Naive B cell (primary cell): ENCODE results near the gene TMEM245. TPM values are rescaled to one million over a fixed set of nuclear protein-coding genes. Genes with fewer than 3 reads are reported as not detected.

Source experiments
- ATAC-seq, 2 donors: fragments of 150-1000 bp; cut with Tn5 transposase; 2 replicates each; pipeline ENCODE4 v1.10.0; 2021; ENCODE audit warnings: low read depth in 2 of 2, mild to moderate bottlenecking in 2 of 2, moderate library complexity in 2 of 2
- DNase-seq: peaks from one replicate; pipeline ENCODE4 v3.0.0; 2022
- H3K27ac Mint-ChIP-seq, 6 donors: one replicate each; pipeline ENCODE4 v1.8.0; 2020 to 2022; ENCODE audit warnings: mild to moderate bottlenecking in 6 of 6, mixed read lengths in 6 of 6, moderate library complexity in 5 of 6, inconsistent platforms in 2 of 6
- H3K27me3 Mint-ChIP-seq, 3 donors: one replicate each; pipeline ENCODE4 v1.8.0; 2021 to 2022; ENCODE audit warnings: mixed read lengths in 3 of 3, mild to moderate bottlenecking in 1 of 3
- H3K36me3 Mint-ChIP-seq, 2 donors: one replicate each; pipeline ENCODE4 v1.8.0; 2020 to 2022; ENCODE audit warnings: mixed read lengths in 2 of 2, inconsistent platforms in 1 of 2, mild to moderate bottlenecking in 1 of 2
- H3K4me1 Mint-ChIP-seq, 3 donors: one replicate each; pipeline ENCODE4 v1.8.0; 2020 to 2022; ENCODE audit warnings: mixed read lengths in 3 of 3, inconsistent platforms in 1 of 3, mild to moderate bottlenecking in 1 of 3, moderate library complexity in 1 of 3
- H3K4me3 Mint-ChIP-seq, 8 donors: one replicate each; pipeline ENCODE4 v1.8.0; 2020 to 2022; ENCODE audit warnings: mild to moderate bottlenecking in 8 of 8, mixed read lengths in 8 of 8, moderate library complexity in 8 of 8, inconsistent platforms in 2 of 8
- H3K9me3 Mint-ChIP-seq, 7 donors: one replicate each; pipeline ENCODE4 v1.8.0; 2020 to 2022; ENCODE audit warnings: mixed read lengths in 7 of 7, mild to moderate bottlenecking in 5 of 7, inconsistent platforms in 2 of 7, moderate library complexity in 1 of 7
- polyA plus RNA-seq, 6 donors: library from polyadenylated mRNA; unstranded; fragments of 300-500 nt; fragmentation: Illumina TruSeq; gene quantifications; one replicate each; pipeline ENCODE4 v1.2.3, GENCODE V29; 2021; ENCODE audit warnings: low read depth in 6 of 6

Gene TMEM245
- 10 to 100 TPM; 11.6 to 34.3 (median 15.9) TPM for polyA plus RNA-seq

DNA sequence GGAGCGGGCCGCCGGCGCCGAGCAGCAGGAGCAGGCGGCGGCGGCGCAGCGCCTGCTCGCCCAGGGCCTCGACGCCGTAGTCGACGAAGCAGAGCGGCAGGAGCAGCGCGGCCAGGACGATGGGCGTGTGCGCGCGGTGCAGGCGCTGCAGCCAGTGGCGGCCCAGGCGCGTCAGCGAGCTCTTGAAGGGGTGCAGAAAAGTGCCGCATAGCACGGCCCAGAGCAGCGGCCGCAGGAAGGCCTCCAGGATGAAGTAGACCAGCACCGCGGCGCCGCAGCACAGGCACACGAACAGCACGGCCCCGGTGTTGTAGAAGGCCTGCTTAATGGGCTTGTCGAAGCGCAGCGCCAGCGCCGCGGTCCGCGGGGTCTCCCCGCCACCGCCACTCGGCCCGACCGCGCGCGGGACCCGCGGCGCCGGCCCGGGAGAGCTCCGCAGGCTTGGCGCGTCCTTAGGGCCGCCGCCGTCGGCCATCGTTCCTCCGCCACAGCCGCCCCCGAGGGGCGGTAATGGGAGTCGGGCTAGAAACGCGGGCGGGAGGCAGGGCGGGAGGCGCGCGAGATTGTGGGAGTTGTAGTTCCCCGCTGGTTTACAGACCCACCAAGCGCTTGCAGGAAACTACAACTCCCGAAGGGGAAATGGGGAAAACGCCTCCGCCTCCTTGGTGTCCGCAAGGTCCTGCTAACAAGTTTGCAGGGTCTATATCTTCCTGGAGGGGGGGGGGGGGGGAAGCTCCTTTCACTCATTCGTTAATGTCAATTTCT is at the start of gene TMEM245:
TSS of gene TMEM245 (minus strand) at position 509 of the 765 bp plus-strand sequence. CDS start at position 475, 34 bp downstream.
- H3K9me3 Mint-ChIP-seq, result no peaks in the 10 kb centered on the region
- peaks cover 28 to 39% (median 29%) of the 10 kb centered on the region in 3 donors for H3K4me1 Mint-ChIP-seq
- peak; percentile 93 for ATAC-seq
- no peaks in the 10 kb centered on the region for H3K36me3 Mint-ChIP-seq
- peak; percentile 95 for DNase-seq
- H3K27me3 Mint-ChIP-seq, result no peaks in the 10 kb centered on the region
- H3K4me3 Mint-ChIP-seq, result peak within 1 kb of the TSS; percentile 86 to 96 (median 92)
- H3K27ac Mint-ChIP-seq, result peak within 1 kb of the TSS; percentile 48 to 91 (median 76)

DNA sequence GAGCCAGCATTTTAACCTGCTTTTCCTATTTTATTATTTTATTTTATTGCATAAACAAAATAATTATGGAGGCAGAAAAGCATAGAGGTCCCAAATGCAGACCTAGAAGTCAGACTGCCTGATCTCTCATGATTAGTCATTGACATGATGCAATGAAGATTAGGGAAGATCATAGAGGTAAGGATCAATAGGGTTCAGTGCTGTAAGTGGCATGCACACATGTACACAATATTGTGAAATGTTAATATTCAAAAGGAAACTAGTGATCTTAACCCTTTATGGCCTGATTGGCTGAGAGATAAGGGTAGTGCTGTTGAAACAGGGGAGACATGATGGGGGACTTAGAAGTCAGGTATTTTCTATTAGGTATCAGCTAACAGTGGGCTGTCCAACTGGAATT is 48.4 kb upstream of the TMEM245 start:
- no peak for ATAC-seq
- no peak for DNase-seq
- peaks cover 12 to 13% (median 12%) of the 10 kb centered on the region in 3 donors for H3K4me1 Mint-ChIP-seq
- H3K27me3 Mint-ChIP-seq, result peaks cover 40 to 77% (median 55%) of the 10 kb centered on the region in 3 donors
- peaks cover 0 to 11% (median under 1%) of the 10 kb centered on the region in 7 donors for H3K9me3 Mint-ChIP-seq
- H3K27ac Mint-ChIP-seq, result no peak overlapping the region
- H3K4me3 Mint-ChIP-seq, result no peak overlapping the region
- H3K36me3 Mint-ChIP-seq, result peaks cover 4 to 6% of the 10 kb centered on the region in 2 donors

DNA sequence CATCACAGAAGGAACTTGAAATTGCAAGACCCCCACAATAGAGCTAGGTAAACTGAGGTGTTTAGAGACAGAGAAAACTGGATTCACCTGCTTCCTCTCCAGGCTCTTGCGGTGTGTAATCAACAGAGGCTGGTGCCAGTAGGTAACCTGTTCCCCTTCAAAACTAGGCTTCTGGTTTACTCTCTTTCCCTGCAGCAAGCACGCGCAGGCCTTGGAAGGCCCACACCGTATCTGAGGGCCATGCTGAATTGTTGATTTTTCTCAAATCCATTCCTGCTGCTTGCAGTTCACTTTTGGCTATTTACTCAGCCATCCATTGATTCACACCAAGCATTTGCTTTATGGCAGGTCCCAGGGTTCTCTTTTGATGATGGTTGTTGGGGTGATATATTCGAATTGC is 48.0 kb upstream of the TMEM245 start:
- Mint-ChIP-seq H3K27ac (no peak overlapping the region), H3K4me3 (peak overlapping the region in 4 of 8 donors; percentile 32 to 82 (median 66)), H3K9me3 (peaks cover 0 to 11% (median 2%) of the 10 kb centered on the region in 7 donors), H3K36me3 (peaks cover 4 to 6% of the 10 kb centered on the region in 2 donors), H3K27me3 (peaks cover 40 to 80% (median 55%) of the 10 kb centered on the region in 3 donors), H3K4me1 (peaks cover 12 to 13% (median 12%) of the 10 kb centered on the region in 3 donors)
- DNase-seq, result no peak
- ATAC-seq, result no peak

DNA sequence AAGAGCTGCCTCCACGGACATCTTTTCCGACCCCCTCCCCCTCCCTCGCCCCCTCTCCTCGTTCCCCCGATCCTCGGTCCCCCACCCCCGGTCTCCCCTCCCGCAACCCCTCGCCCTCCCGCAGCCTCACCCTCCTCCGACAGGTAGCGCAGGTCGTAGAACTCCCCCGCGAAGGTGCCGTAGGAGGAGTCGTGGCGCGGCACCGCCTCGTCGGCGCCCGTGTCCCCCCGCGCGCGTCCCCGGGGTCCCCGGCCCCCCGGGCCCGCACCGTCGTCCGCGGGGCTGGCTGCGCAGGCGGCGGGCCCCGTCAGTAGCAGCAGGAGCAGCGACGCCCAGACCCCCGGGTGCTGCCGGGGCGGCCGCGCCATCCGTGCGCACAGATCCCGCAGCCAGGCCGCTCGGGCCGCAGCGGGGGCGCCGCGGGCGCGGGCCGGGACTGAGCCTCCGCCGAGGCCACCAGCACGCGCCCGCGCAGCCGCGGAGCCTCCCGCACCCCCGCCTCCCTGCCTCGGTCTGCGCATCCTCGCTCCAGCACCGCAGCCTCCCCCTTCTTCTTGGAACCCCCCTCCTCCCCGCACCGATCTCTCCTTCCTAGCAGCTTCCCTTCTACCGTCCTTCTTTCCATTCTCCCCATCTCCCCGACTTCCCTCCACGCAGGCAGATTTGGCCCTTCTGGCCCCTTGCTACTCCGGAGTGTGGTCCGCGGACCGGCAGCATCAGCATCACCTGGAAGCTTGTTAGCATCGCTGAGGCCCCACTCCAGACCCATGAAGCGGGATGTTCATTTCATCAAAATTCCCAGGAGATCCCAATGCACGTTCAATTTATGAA is 47.2 kb upstream of the TMEM245 start, which contains the start of gene FRRS1L:
TSS of gene FRRS1L (minus strand) at position 479 of the 831 bp plus-strand sequence. CDS start at position 368, 111 bp downstream.
- H3K4me1 Mint-ChIP-seq, result peaks cover 12 to 13% (median 12%) of the 10 kb centered on the region in 3 donors
- H3K9me3 Mint-ChIP-seq, result peaks cover 0 to 11% (median 2%) of the 10 kb centered on the region in 7 donors
- DNase-seq (no peak), ATAC-seq (no peak)
- H3K27ac Mint-ChIP-seq, result no peak within 1 kb of the TSS
- H3K36me3 Mint-ChIP-seq, result peaks cover 4 to 6% of the 10 kb centered on the region in 2 donors
- peak within 1 kb of the TSS in 5 of 8 donors; percentile 60 to 82 (median 67) for H3K4me3 Mint-ChIP-seq
- peaks cover 36 to 75% (median 50%) of the 10 kb centered on the region in 3 donors for H3K27me3 Mint-ChIP-seq

DNA sequence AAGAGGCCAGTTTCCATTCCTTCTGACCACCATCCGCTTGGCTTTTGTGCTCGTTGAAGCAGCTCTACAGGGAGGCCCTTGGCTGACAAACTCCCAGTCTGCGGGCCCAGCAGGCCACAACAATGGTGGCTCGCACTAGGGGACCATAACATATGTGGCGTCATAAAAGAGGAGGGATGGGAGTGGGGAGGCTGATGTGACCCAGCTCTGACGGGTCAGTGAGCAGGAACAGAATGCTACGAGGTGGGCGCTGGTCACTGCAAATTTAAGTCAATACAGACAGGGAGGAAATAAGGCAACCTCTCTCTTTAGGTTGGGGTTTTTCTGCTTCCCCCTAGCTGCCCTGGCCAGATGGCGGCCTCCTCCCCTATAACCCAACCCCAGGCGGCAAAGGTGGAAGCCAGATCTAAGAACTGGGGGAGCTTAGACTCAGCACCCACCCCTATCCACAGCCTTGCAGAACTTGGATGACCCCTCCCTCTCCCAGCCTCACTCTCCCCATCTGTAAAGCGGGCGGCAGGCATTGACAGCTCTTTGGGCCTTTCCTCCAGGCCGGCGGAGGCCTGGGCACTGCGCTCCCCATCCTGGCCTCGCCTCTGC is 46.5 kb upstream of the TMEM245 start:
- H3K4me3 Mint-ChIP-seq, result peak overlapping the region in 2 of 8 donors; percentile 47 to 60
- H3K27me3 Mint-ChIP-seq, result peaks cover 34 to 70% (median 47%) of the 10 kb centered on the region in 3 donors
- H3K36me3 Mint-ChIP-seq, result peaks cover 4 to 10% of the 10 kb centered on the region in 2 donors
- peaks cover 12 to 13% (median 12%) of the 10 kb centered on the region in 3 donors for H3K4me1 Mint-ChIP-seq
- ATAC-seq, result no peak
- peaks cover 0 to 11% (median 2%) of the 10 kb centered on the region in 7 donors for H3K9me3 Mint-ChIP-seq
- DNase-seq, result no peak
- no peak overlapping the region for H3K27ac Mint-ChIP-seq

DNA sequence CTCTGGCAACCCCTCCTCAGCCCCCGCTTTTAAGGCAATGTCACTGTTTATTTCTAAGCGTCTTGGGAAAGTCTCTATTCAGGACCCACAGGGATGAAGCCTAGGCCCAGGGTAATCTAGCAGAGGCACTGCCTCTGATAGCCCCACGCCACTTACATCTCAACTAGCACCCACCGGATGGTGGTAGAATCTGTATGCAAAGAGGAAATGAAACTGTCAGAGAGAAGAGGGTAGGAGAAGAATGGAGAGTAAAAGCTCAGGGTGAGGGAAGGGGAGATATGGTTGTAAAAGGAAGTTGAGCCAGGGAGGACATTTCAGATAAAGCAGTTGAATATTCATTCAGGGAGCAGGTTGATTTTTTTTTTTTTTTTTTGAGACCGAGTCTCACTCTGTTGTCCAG is 44.3 kb upstream of the TMEM245 start:
- DNase-seq, result peak; percentile 6
- H3K9me3 Mint-ChIP-seq, result peaks cover 0 to 11% (median 4%) of the 10 kb centered on the region in 7 donors
- H3K36me3 Mint-ChIP-seq, result peaks cover 8 to 16% of the 10 kb centered on the region in 2 donors
- H3K27me3 Mint-ChIP-seq, result peaks cover 27 to 62% (median 43%) of the 10 kb centered on the region in 3 donors
- H3K4me1 Mint-ChIP-seq, result peaks cover 12 to 13% (median 12%) of the 10 kb centered on the region in 3 donors
- H3K27ac Mint-ChIP-seq, result peak overlapping the region in 1 of 6 donors; percentile 67
- peak overlapping the region in 1 of 8 donors; percentile 4 for H3K4me3 Mint-ChIP-seq
- peak; percentile 60 to 82 for ATAC-seq

DNA sequence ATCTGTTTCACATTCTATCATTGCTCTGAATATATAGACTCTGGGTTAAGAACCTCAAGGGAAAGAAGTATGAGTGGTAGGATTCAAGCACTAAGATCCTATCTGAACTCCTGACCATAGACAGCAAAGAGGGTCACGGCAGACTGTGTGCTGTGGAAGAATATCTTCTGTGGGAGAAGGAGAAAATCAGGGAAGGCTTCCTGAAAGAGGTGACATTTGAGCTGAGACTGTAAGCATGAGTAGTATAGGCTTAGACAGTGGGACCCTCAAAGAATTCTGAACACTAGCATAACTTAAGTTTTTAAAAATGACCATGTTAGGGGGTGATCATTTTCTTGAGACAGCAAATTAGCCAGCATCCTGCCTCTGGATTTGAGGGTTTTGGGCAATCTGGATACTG is 43.4 kb upstream of the TMEM245 start:
- Mint-ChIP-seq H3K36me3 (peaks cover 8 to 16% of the 10 kb centered on the region in 2 donors), H3K27ac (no peak overlapping the region), H3K4me1 (peaks cover 12 to 13% (median 12%) of the 10 kb centered on the region in 3 donors), H3K9me3 (peaks cover 0 to 11% (median 4%) of the 10 kb centered on the region in 7 donors), H3K27me3 (peaks cover 28 to 56% (median 39%) of the 10 kb centered on the region in 3 donors), H3K4me3 (no peak overlapping the region)
- ATAC-seq, result no peak
- DNase-seq, result no peak

DNA sequence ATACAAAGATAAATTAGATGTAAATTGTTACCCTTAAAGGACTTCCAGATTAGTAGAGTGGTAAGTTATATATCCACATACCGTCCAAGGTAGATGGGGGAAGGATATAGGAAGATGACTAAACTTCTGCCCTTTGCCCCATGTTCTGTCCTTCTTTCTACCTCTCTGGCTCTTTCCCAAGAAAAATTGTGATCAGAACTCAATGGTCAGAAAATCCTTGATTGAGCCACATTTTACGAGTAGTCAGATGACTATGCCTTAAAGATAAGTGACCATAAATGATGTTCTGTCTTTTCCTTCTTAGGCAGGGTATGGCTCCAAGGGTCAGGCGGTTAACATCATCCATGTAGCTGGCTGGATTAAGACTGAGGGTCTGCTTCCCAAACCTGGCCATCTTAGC is 42.9 kb upstream of the TMEM245 start:
- H3K9me3 Mint-ChIP-seq, result peaks cover 0 to 11% (median 4%) of the 10 kb centered on the region in 7 donors
- no peak for ATAC-seq
- peaks cover 29 to 51% (median 36%) of the 10 kb centered on the region in 3 donors for H3K27me3 Mint-ChIP-seq
- H3K27ac Mint-ChIP-seq, result no peak overlapping the region
- H3K4me3 Mint-ChIP-seq, result no peak overlapping the region
- DNase-seq, result no peak
- H3K4me1 Mint-ChIP-seq, result peaks cover 11 to 12% (median 12%) of the 10 kb centered on the region in 3 donors
- H3K36me3 Mint-ChIP-seq, result peaks cover 8 to 16% of the 10 kb centered on the region in 2 donors

DNA sequence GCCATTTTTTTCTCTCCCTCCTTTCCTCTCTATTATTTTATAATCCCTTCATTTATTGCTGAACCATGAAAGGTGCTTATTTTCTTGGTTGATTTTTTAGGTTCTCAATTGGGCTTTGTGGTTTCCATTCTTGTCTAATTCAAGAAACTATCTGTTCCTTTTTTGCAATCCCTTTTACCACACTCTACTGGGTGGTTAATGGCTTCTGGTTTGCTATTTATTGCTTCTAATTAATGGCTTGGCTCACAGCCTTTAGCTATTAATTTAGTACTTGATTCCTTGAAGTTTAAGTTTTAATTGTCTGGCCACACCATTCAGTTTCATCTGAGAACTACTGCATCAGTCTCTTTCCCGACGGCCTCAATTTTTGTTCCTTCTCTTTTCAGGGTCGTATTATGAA is 41.7 kb upstream of the TMEM245 start:
- H3K4me3 Mint-ChIP-seq, result no peak overlapping the region
- H3K36me3 Mint-ChIP-seq, result peaks cover 8 to 9% of the 10 kb centered on the region in 2 donors
- no peak overlapping the region for H3K27ac Mint-ChIP-seq
- peaks cover 30 to 48% (median 34%) of the 10 kb centered on the region in 3 donors for H3K27me3 Mint-ChIP-seq
- DNase-seq (no peak), ATAC-seq (no peak)
- H3K4me1 Mint-ChIP-seq, result peaks cover 6 to 7% (median 6%) of the 10 kb centered on the region in 3 donors
- H3K9me3 Mint-ChIP-seq, result peaks cover 0 to 11% (median 4%) of the 10 kb centered on the region in 7 donors

DNA sequence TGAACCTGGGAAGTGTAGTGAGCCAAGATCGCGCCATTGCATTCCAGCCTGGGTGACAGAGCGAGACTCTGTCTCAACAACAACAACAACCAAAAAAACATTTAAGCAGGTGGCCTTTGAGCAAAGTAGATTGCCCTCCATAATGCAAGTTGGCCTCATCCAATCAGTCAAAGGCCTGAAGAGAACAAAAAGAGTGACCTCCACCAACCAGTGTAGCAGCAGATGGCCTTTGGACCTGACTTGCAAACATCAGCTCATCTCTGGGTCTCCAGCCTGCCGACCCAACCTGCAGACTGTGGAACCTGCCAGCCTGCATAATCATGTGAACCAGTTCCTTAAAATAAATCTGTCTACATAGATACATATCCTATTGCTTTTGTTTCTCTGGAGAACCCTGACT is 39.8 kb upstream of the TMEM245 start:
- H3K27ac Mint-ChIP-seq, result no peak overlapping the region
- H3K36me3 Mint-ChIP-seq, result peaks cover 4 to 9% of the 10 kb centered on the region in 2 donors
- ATAC-seq (no peak), DNase-seq (no peak)
- peaks cover 2 to 8% (median 4%) of the 10 kb centered on the region in 7 donors for H3K9me3 Mint-ChIP-seq
- H3K27me3 Mint-ChIP-seq, result peaks cover 18 to 41% (median 39%) of the 10 kb centered on the region in 3 donors
- no peak overlapping the region for H3K4me3 Mint-ChIP-seq
- H3K4me1 Mint-ChIP-seq, result peaks cover 6 to 7% (median 6%) of the 10 kb centered on the region in 3 donors

DNA sequence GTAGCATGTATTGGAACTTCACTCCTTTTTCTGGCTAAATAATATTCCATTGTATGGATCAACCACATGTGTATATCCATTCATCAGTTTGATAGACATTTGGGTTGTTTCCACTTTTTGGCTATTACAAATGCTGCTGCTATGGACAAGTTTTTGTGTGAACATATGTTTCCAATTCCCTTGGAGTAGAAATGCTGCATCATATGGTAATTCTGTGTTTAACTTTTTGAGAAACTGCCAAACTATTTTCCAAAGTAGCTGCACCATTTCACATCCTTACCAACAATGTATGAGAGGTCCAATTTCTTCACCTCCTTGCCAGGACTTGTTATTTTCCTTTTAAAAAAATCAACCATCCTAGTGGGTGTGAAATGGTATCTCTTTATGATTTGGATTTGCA is 38.9 kb upstream of the TMEM245 start:
- Mint-ChIP-seq H3K9me3 (peaks cover 4 to 17% (median 13%) of the 10 kb centered on the region in 7 donors), H3K36me3 (peaks cover 4 to 18% of the 10 kb centered on the region in 2 donors), H3K4me1 (peaks cover 0 to under 1% (median under 1%) of the 10 kb centered on the region in 3 donors), H3K4me3 (no peak overlapping the region), H3K27ac (no peak overlapping the region), H3K27me3 (peaks cover 13 to 36% (median 33%) of the 10 kb centered on the region in 3 donors)
- DNase-seq (no peak), ATAC-seq (no peak)

DNA sequence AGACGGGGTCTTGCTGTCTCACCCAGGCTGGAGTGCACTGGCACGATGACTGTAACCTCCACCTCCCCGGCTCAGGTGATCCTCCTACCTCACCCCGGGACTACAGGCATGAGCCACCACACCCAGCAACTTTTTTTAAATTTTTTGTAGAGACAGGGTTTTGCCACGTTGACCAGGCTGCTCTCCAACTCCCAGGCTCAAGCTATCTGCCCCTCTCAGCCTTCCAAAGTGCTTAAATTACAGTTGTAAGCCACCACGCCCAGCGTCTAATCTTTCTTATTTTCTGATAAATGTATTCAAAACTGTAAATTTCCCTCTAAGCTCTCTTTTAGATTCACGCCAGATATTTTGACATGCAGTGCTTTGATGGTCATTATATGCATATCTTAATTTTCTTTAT is 37.0 kb upstream of the TMEM245 start:
- H3K36me3 Mint-ChIP-seq, result peaks cover 4 to 23% of the 10 kb centered on the region in 2 donors
- peaks cover 13 to 33% (median 30%) of the 10 kb centered on the region in 3 donors for H3K27me3 Mint-ChIP-seq
- H3K4me3 Mint-ChIP-seq, result no peak overlapping the region
- H3K27ac Mint-ChIP-seq, result no peak overlapping the region
- no peaks in the 10 kb centered on the region for H3K4me1 Mint-ChIP-seq
- peaks cover 4 to 30% (median 28%) of the 10 kb centered on the region in 7 donors for H3K9me3 Mint-ChIP-seq
- ATAC-seq (no peak), DNase-seq (no peak)
